Measurements from ENCODE around the gene HHIPL1. TPM values are rescaled to one million over a fixed set of nuclear protein-coding genes. Genes with fewer than 3 reads are reported as not detected.

HHIPL1 gene
- total and polyA plus RNA-seq, 2 experiments from 2014 or later: 0.83 to 1.2 TPM

- Histone ChIP-seq H3K9me3 (ENCODE audit: low read depth) (no peaks in the 10 kb centered on the region), H3K27me3 (no peaks in the 10 kb centered on the region), H3K4me1 (ENCODE audit: low read depth) (peaks cover 11% of the 10 kb centered on the region), H3K27ac (no peak overlapping the region), H3K4me3 (no peak overlapping the region), H3K36me3 (no peaks in the 10 kb centered on the region)
- no peak for DNase-seq (ENCODE audit: low read depth in 1 of 2, low spot score in 1 of 2)
- TF ChIP-seq CTCF (IDR thresholded peaks at IDR 0.05; ENCODE audit: low read depth, low read length): no peak
Observed at GRCh38 chr14:99667821-99668220, 22.9 kb downstream of the HHIPL1 start.

GRCh38 chr14:99668307-99669295 is 23.7 kb downstream of the HHIPL1 start:
- H3K4me3 ChIP-seq: no peak overlapping the region
- H3K27me3 ChIP-seq: no peaks in the 10 kb centered on the region
- H3K9me3 ChIP-seq (ENCODE audit: low read depth): no peaks in the 10 kb centered on the region
- H3K4me1 ChIP-seq (ENCODE audit: low read depth): peaks cover 8% of the 10 kb centered on the region
- no peaks in the 10 kb centered on the region for H3K36me3 ChIP-seq
- no peak overlapping the region for H3K27ac ChIP-seq
- no peak for TF ChIP-seq CTCF (IDR thresholded peaks at IDR 0.05; ENCODE audit: low read depth, low read length)
- peak in 1 of 2 donors; percentile 45 for DNase-seq (ENCODE audit: low read depth in 1 of 2, low spot score in 1 of 2)

- Histone ChIP-seq H3K36me3 (no peaks in the 10 kb centered on the region), H3K27ac (no peak overlapping the region), H3K4me1 (ENCODE audit: low read depth) (no peaks in the 10 kb centered on the region), H3K4me3 (no peak overlapping the region), H3K9me3 (ENCODE audit: low read depth) (no peaks in the 10 kb centered on the region), H3K27me3 (no peaks in the 10 kb centered on the region)
- no peak for TF ChIP-seq CTCF (IDR thresholded peaks at IDR 0.05; ENCODE audit: low read depth, low read length)
- no peak for DNase-seq (ENCODE audit: low read depth in 1 of 2, low spot score in 1 of 2)
Observed at GRCh38 chr14:99670361-99671234, 25.7 kb downstream of the HHIPL1 start.

GRCh38 chr14:99671235-99672224 is 26.6 kb downstream of the HHIPL1 start:
- Histone ChIP-seq H3K4me1 (ENCODE audit: low read depth) (no peaks in the 10 kb centered on the region), H3K27me3 (no peaks in the 10 kb centered on the region), H3K4me3 (no peak overlapping the region), H3K9me3 (ENCODE audit: low read depth) (no peaks in the 10 kb centered on the region), H3K27ac (no peak overlapping the region), H3K36me3 (no peaks in the 10 kb centered on the region)
- TF ChIP-seq CTCF (IDR thresholded peaks at IDR 0.05; ENCODE audit: low read depth, low read length): no peak
- DNase-seq (ENCODE audit: low read depth in 1 of 2, low spot score in 1 of 2): peak in 1 of 2 donors; percentile 19

Data from cardiac muscle cell (in vitro differentiated cells and primary cell).